Right lobe of liver (tissue), 6 donors: ENCODE data around the gene MPP4. TPM values are rescaled to one million over a fixed set of nuclear protein-coding genes. Genes with fewer than 3 reads are reported as not detected.

Experiments
- ATAC-seq, 4 donors: fragments of 200-7000 bp; cut with Tn5 transposase; one replicate each; pipeline ENCODE4 v1.9.1; 2020; ENCODE audit warnings: mild to moderate bottlenecking in 4 of 4, moderate library complexity in 4 of 4
- DNase-seq, 3 donors: peaks; one replicate each; pipeline ENCODE4 v3.0.0-alpha.2; 2020
- H3K27ac ChIP-seq, 3 donors: fragments of 200-600 bp; one replicate each; pipeline ENCODE4 v1.8.0; 2022
- H3K27me3 ChIP-seq, 2 donors: fragments of 200-600 bp; one replicate each; pipeline ENCODE4 v1.8.0; 2022
- H3K36me3 ChIP-seq, 4 donors: fragments of 200-600 bp; sonication (generic) in 1 of 4; one replicate each; pipeline versions ENCODE4 v1.5.1 to v1.8.0; 2017 to 2022; ENCODE audit warnings: control low read depth in 1 of 4
- H3K4me1 ChIP-seq, 4 donors: fragments of 200-600 bp; sonication (generic) in 1 of 4; one replicate each; pipeline versions ENCODE4 v1.5.1 to v1.8.0; 2017 to 2022; ENCODE audit warnings: control low read depth in 1 of 4
- H3K4me3 ChIP-seq, 3 donors: fragments of 200-600 bp; one replicate each; pipeline ENCODE4 v1.8.0; 2022
- H3K9me3 ChIP-seq, 4 donors: fragments of 200-600 bp; sonication (generic) in 1 of 4; one replicate each; pipeline versions ENCODE4 v1.5.1 to v1.8.0; 2017 to 2022; ENCODE audit warnings: control low read depth in 1 of 4
- CTCF ChIP-seq, 4 donors: fragments of 200-600 bp in 3 of 4; fragments of 450-650 bp in 1 of 4; IDR thresholded peaks; one replicate each; pipeline versions ENCODE4 v1.5.1 to v1.8.0; 2016 to 2022; ENCODE audit warnings: antibody characterized with exemption in 4 of 4, mild to moderate bottlenecking in 2 of 4
- POLR2A ChIP-seq: fragments of 450-650 bp; IDR thresholded peaks from one replicate; pipeline ENCODE4 v1.6.1; 2017; ENCODE audit warnings: antibody characterized with exemption, mild to moderate bottlenecking
- WGBS: methylation state at CpG from one replicate; pipeline ENCODE4 v1.1.6; 2018; ENCODE audit warnings: low coverage, low lambda C conversion rate; ENCODE audit not compliant: insufficient coverage; ENCODE audit errors: missing lambda C conversion rate; 5-methylcytosine and 5-hydroxymethylcytosine counted together
- intact Hi-C, 2 donors: fragments of 100-400 bp; cut with DNase I; formaldehyde crosslinking; loops; one replicate each; pipeline versions ENCODE4 v1.11.2 to v1.14.1; 2022
- total RNA-seq, 6 experiments: library from RNA; depleted of rRNA in 2 of 6; stranded (reverse); fragments of >200 nt in 2 of 6; fragmentation: NEBNext Ultra II Directional in 3 of 6; extraction: Animal tissue kit (Norgen Biotek cat#: 25700) in 3 of 6; gene quantifications; one replicate each; pipeline versions ENCODE4 v1.1.0 to v1.2.4, GENCODE V29; 2016 to 2023
- donor health status: DM: no; HTN: yes; CAD: no.
- donor health status: DM: no; HTN: no; CAD: no.
- donor health status: DM: no; HTN: no; CAD: no.
- donor health status: DM: no; HTN: yes; CAD: no.
- donor health status: DM: no; HTN: yes; CAD: no.

The MPP4 gene
- total RNA-seq, 6 experiments from 2014 or later: 0.12 to 0.15 TPM; not detected in 4

GRCh38 chr2:201733544-201733943, 35.1 kb upstream of the MPP4 start:
- Histone ChIP-seq H3K36me3 (peaks cover 0 to 29% (median 11%) of the 10 kb centered on the region in 4 donors), H3K4me3 (no peak overlapping the region), H3K9me3 (peaks cover 0 to 3% (median 0%) of the 10 kb centered on the region in 4 donors), H3K4me1 (no peaks in the 10 kb centered on the region), H3K27me3 (no peaks in the 10 kb centered on the region), H3K27ac (no peak overlapping the region)
- 86% methylated on average over 1 of the region's 1 CpG for WGBS
- intact Hi-C loops: no loop called here
- ATAC-seq (no peak), DNase-seq (no peak)
- no peak for TF ChIP-seq POLR2A
- TF ChIP-seq CTCF (IDR thresholded peaks at IDR 0.05): no peak

- H3K27ac ChIP-seq: no peak overlapping the region
- intact Hi-C loops: no loop called here
- 88% methylated on average over 5 of the region's 5 CpGs for WGBS
- DNase-seq (no peak), ATAC-seq (no peak)
- H3K27me3 ChIP-seq: no peaks in the 10 kb centered on the region
- H3K4me3 ChIP-seq: no peak overlapping the region
- no peaks in the 10 kb centered on the region for H3K9me3 ChIP-seq
- TF ChIP-seq CTCF (IDR thresholded peaks at IDR 0.05): no peak
- TF ChIP-seq POLR2A: no peak
- H3K4me1 ChIP-seq: no peaks in the 10 kb centered on the region
- peaks cover 0 to 33% (median 17%) of the 10 kb centered on the region in 4 donors for H3K36me3 ChIP-seq
Observed at GRCh38 chr2:201730651-201731285, 32.3 kb upstream of the MPP4 start.

GRCh38 chr2:201715459-201715858, 17.0 kb upstream of the MPP4 start:
- no peak overlapping the region for H3K27ac ChIP-seq
- H3K27me3 ChIP-seq: no peaks in the 10 kb centered on the region
- ATAC-seq (peak; percentile 91 to 99 (median 98)), DNase-seq (peak; percentile 72 to 83 (median 78))
- TF ChIP-seq CTCF (IDR thresholded peaks at IDR 0.05) (peak; percentile 23 to 60 (median 52)), POLR2A (no peak)
- no peaks in the 10 kb centered on the region for H3K9me3 ChIP-seq
- 54% methylated on average over 6 of the region's 6 CpGs for WGBS
- intact Hi-C loops: no loop called here
- peaks cover 0 to 13% (median 0%) of the 10 kb centered on the region in 4 donors for H3K4me1 ChIP-seq
- peaks cover 3 to 36% (median 11%) of the 10 kb centered on the region in 4 donors for H3K36me3 ChIP-seq
- H3K4me3 ChIP-seq: no peak overlapping the region

GRCh38 chr2:201712726-201713125, 14.3 kb upstream of the MPP4 start:
- DNase-seq (no peak), ATAC-seq (no peak)
- no peak overlapping the region for H3K27ac ChIP-seq
- no peak overlapping the region for H3K4me3 ChIP-seq
- WGBS: 85% methylated on average over 1 of the region's 1 CpG
- H3K27me3 ChIP-seq: no peaks in the 10 kb centered on the region
- intact Hi-C loops: no loop called here
- H3K9me3 ChIP-seq: no peaks in the 10 kb centered on the region
- TF ChIP-seq CTCF (IDR thresholded peaks at IDR 0.05) (no peak), POLR2A (no peak)
- H3K4me1 ChIP-seq: peaks cover 0 to 13% (median 0%) of the 10 kb centered on the region in 4 donors
- peaks cover 3 to 53% (median 17%) of the 10 kb centered on the region in 4 donors for H3K36me3 ChIP-seq
